Fibroblast of lung (primary cell): Measurements from ENCODE around the gene SCLT1. TPM values are rescaled to one million over a fixed set of nuclear protein-coding genes. Genes with fewer than 3 reads are reported as not detected.

Experiments
- DNase-seq, 2 donors: peaks; one replicate each; pipeline versions ENCODE4 v3.0.0 to v3.0.0-alpha.2; 2010; ENCODE audit warnings: low read depth in 2 of 2
- H2AFZ ChIP-seq: 2 replicates; pipeline ENCODE4 v1.5.1; 2012; ENCODE audit warnings: low read length, control low read depth, inconsistent platforms
- H3K27ac ChIP-seq: 2 replicates; pipeline ENCODE4 v1.5.1; 2011; ENCODE audit warnings: low read length, control low read depth; ENCODE audit not compliant: insufficient read depth
- H3K27me3 ChIP-seq: 2 replicates; pipeline ENCODE4 v1.5.1; 2011; ENCODE audit warnings: mild to moderate bottlenecking, low read length; ENCODE audit not compliant: control insufficient read depth, insufficient read depth
- H3K36me3 ChIP-seq: 2 replicates; pipeline ENCODE4 v1.5.1; 2011; ENCODE audit warnings: low read length; ENCODE audit not compliant: control insufficient read depth, insufficient read depth
- H3K4me1 ChIP-seq: 2 replicates; pipeline ENCODE4 v1.5.1; 2011; ENCODE audit warnings: low read length; ENCODE audit not compliant: control insufficient read depth, insufficient read depth; ENCODE audit errors: extremely low read depth
- H3K4me2 ChIP-seq: 2 replicates; pipeline ENCODE4 v1.5.1; 2011; ENCODE audit warnings: low read length, control low read depth; ENCODE audit not compliant: insufficient read depth; ENCODE audit errors: extremely low read depth
- H3K4me3 ChIP-seq, 4 experiments: fragments of 200-600 bp in 1 of 4; sonication (generic) in 1 of 4; replicated peaks in 1 of 4; 2 replicates each; pipeline ENCODE4 v1.5.1; 2011 to 2016; ENCODE audit warnings: low read length in 4 of 4, low read depth in 3 of 4, mild to moderate bottlenecking in 3 of 4, control low read depth in 2 of 4, inconsistent platforms in 1 of 4, mixed read lengths in 1 of 4; ENCODE audit not compliant: insufficient read depth in 1 of 4; ENCODE audit errors: control extremely low read depth in 1 of 4
- H3K79me2 ChIP-seq: 2 replicates; pipeline ENCODE4 v1.5.1; 2012; ENCODE audit warnings: mild to moderate bottlenecking, low read length, inconsistent platforms; ENCODE audit not compliant: control insufficient read depth, insufficient read depth
- H3K9ac ChIP-seq: 2 replicates; pipeline ENCODE4 v1.5.1; 2011; ENCODE audit warnings: mild to moderate bottlenecking, low read length, control low read depth; ENCODE audit not compliant: insufficient read depth
- H3K9me3 ChIP-seq: 2 replicates; pipeline ENCODE4 v1.5.1; 2012; ENCODE audit warnings: low read depth, low read length; ENCODE audit not compliant: control insufficient read depth, insufficient read depth
- H4K20me1 ChIP-seq: 2 replicates; pipeline ENCODE4 v1.5.1; 2011; ENCODE audit warnings: low read length; ENCODE audit not compliant: control insufficient read depth, insufficient read depth; ENCODE audit errors: extremely low read depth
- EZH2 ChIP-seq: IDR thresholded peaks from 2 replicates; pipeline ENCODE4 v1.5.1; 2012; ENCODE audit warnings: low read length, control low read depth, mild to moderate bottlenecking; ENCODE audit errors: missing control alignments
- polyA plus RNA-seq, 2 donors: library from polyadenylated mRNA; depleted of rRNA in 1 of 2; stranded (reverse) in 1 of 2; unstranded in 1 of 2; fragments of >200 nt; gene quantifications; 2 replicates each; pipeline ENCODE4 v1.2.1, GENCODE V29; 2011 to 2012; ENCODE audit warnings: missing spikeins in 1 of 2
- total RNA-seq: library from RNA; depleted of rRNA; stranded (reverse); fragments of >200 nt; gene quantifications from 2 replicates; pipeline ENCODE4 v1.2.1, GENCODE V29; 2014
- TF ChIP-seq, protein P1 (sequence below), 2 donors: IDR thresholded peaks in 1 of 2; conservative IDR thresholded peaks in 1 of 2; 1 replicate in 1 of 2; 2 replicates in 1 of 2; pipeline ENCODE4 v1.5.1; 2011 to 2012; ENCODE audit warnings: low read length in 2 of 2, control low read depth in 1 of 2, inconsistent platforms in 1 of 2, low read depth in 1 of 2, mild to moderate bottlenecking in 1 of 2

The SCLT1 gene
- total and polyA plus RNA-seq, 2 donors (not counting 1 experiment from before 2014, with no cell fraction given) = 8.8 to 16.2 TPM

DNA sequence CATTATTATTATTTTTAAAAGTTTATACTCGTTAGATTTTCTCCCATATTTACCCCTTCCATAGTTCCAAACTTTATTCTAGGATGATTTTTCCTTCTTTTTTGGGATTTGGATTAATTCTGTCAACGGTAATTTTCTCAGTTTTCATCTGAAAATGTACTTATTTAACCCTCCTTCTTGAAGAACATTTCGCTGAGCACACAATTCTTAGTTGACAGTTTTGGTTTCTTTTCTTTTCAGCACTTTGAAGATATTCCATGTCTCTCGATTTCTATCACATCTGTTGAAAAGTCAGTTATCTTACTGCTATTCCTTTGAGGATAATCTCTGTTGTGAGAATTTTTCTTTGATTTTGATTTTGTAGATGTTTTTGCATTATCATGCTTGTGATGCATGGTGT, 85.2 kb downstream of the SCLT1 start:
- H2AFZ ChIP-seq = no peak overlapping the region
- no peaks in the 10 kb centered on the region for H3K9me3 ChIP-seq
- H3K9ac ChIP-seq = no peak overlapping the region

DNA sequence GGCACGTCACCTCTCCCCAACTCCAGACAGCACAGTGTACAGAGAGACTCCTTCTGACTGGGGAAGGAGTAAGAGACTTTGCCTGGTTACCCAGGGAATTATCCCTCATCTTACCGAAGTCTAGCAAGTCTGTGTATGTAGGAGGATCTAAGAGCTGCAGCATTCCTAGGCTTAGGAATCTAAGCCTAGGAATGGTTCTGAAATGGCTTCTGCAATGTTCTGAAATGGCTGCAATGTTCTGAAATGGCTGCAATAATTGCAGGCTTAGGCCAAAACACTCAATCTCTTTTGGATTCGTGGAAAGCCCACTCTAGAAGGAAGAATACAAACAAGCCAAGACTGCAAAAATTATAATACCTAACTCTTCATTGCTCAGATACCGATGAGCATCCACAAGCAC, 106.4 kb downstream of the SCLT1 start:
- H3K79me2 ChIP-seq = no peaks in the 10 kb centered on the region
- H2AFZ ChIP-seq = no peak overlapping the region
- DNase-seq = no peak
- H3K36me3 ChIP-seq = peaks cover 2% of the 10 kb centered on the region
- no peaks in the 10 kb centered on the region for H3K4me1 ChIP-seq
- no peaks in the 10 kb centered on the region for H3K27me3 ChIP-seq
- H3K27ac ChIP-seq = no peak overlapping the region
- H3K9me3 ChIP-seq = no peaks in the 10 kb centered on the region
- no peak overlapping the region for H3K4me2 ChIP-seq
- no peak overlapping the region for H3K9ac ChIP-seq
- no peak for TF ChIP-seq EZH2
- TF ChIP-seq, protein P1, sequence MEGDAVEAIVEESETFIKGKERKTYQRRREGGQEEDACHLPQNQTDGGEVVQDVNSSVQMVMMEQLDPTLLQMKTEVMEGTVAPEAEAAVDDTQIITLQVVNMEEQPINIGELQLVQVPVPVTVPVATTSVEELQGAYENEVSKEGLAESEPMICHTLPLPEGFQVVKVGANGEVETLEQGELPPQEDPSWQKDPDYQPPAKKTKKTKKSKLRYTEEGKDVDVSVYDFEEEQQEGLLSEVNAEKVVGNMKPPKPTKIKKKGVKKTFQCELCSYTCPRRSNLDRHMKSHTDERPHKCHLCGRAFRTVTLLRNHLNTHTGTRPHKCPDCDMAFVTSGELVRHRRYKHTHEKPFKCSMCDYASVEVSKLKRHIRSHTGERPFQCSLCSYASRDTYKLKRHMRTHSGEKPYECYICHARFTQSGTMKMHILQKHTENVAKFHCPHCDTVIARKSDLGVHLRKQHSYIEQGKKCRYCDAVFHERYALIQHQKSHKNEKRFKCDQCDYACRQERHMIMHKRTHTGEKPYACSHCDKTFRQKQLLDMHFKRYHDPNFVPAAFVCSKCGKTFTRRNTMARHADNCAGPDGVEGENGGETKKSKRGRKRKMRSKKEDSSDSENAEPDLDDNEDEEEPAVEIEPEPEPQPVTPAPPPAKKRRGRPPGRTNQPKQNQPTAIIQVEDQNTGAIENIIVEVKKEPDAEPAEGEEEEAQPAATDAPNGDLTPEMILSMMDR (conservative IDR thresholded peaks at IDR 0.05 in 1 of 2, IDR thresholded peaks at IDR 0.05 in 1 of 2; ENCODE audit: low read depth in 1 of 2, low read length in 2 of 2) = no peak
- no peaks in the 10 kb centered on the region for H4K20me1 ChIP-seq
- no peak overlapping the region for H3K4me3 ChIP-seq

More for the DNA sequence above, 85.2 kb downstream of the SCLT1 start:
- H3K4me3 ChIP-seq = no peak overlapping the region
- H3K79me2 ChIP-seq = no peaks in the 10 kb centered on the region
- H3K36me3 ChIP-seq = no peaks in the 10 kb centered on the region
- no peak for DNase-seq
- H3K4me1 ChIP-seq = no peaks in the 10 kb centered on the region
- H3K27me3 ChIP-seq = no peaks in the 10 kb centered on the region
- H4K20me1 ChIP-seq = no peaks in the 10 kb centered on the region
- H3K27ac ChIP-seq = no peak overlapping the region
- H3K4me2 ChIP-seq = no peak overlapping the region
- TF ChIP-seq, protein P1 (conservative IDR thresholded peaks at IDR 0.05 in 1 of 2, IDR thresholded peaks at IDR 0.05 in 1 of 2; ENCODE audit: low read depth in 1 of 2, low read length in 2 of 2) = no peak
- no peak for TF ChIP-seq EZH2

DNA sequence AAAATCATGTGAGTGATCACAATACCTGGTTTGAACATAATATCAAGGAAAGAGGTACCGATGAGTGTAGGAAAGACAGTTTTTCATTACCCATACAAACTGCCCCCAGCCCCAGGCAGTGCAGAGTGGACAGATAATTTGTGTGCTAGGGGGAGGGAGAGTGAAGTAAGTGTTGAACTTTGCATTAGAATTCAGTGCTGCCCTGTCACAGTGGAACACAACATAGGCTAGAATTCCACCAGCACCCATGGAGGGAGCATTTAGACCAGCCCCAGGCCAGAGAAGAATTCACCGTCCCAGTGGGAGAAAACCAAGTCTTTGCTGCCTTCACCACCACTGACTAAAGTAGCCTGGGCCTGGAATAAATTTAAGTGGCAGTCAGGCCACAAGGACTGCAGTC, 107.3 kb downstream of the SCLT1 start:
- Histone ChIP-seq H3K36me3 (peaks cover 2% of the 10 kb centered on the region), H3K27me3 (no peaks in the 10 kb centered on the region), H3K79me2 (no peaks in the 10 kb centered on the region), H3K4me1 (peaks cover 1% of the 10 kb centered on the region), H3K9me3 (no peaks in the 10 kb centered on the region), H3K4me2 (no peak overlapping the region), H3K4me3 (no peak overlapping the region), H4K20me1 (no peaks in the 10 kb centered on the region), H3K9ac (no peak overlapping the region), H2AFZ (no peak overlapping the region), H3K27ac (no peak overlapping the region)
- DNase-seq = no peak
- no peak for TF ChIP-seq EZH2
- TF ChIP-seq, protein P1 (conservative IDR thresholded peaks at IDR 0.05 in 1 of 2, IDR thresholded peaks at IDR 0.05 in 1 of 2; ENCODE audit: low read depth in 1 of 2, low read length in 2 of 2) = no peak
